HG02798 (cell line): ENCODE measurements around the gene FAM53C.
A peak's percentile ranks its signal among the peaks of the same experiment; 100 is the strongest.

Source experiments
- ATAC-seq: cut with Tn5 transposase; IDR thresholded peaks from one replicate; pipeline ENCODE4 v1.9.1; 2021; ENCODE audit warnings: mild to moderate bottlenecking; ENCODE audit not compliant: unreplicated experiment, poor library complexity

The FAM53C gene

DNA sequence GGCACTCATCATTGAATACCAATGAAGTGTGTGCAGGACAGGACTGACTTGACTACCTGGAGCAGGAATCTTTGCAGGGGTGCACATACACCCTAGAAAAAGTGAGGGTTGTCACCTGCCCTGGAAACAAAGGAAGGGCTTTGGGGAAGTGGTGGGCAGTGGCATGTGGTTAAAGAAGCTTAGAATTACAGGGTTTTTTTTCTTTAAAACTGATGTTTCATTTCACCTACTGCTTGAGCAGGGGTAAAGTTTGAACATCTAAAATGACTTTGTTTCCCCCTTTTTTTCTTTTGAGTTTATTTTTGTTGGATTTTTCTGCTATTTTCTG, 12.5 kb downstream of the FAM53C start:
- no peak for ATAC-seq

DNA sequence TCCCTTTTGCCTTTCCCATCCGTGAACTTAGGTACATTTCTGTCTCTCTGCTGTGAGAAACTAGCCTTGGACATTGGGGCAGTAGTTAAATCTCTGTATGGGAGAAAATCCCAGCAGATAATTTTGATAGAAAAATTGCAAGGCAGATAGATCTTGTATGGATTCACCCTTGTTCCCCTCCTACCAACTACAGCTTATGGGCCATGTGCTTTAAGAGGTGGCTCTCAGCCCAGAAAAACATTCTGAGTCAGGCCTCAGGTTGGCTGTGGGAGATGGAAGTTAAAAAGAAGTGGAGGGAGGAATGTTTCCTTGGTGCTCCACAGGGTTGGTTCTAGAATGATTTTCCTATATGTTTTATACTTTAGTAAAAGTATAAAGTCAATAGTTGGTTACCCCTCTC, 13.0 kb downstream of the FAM53C start:
- no peak for ATAC-seq

DNA sequence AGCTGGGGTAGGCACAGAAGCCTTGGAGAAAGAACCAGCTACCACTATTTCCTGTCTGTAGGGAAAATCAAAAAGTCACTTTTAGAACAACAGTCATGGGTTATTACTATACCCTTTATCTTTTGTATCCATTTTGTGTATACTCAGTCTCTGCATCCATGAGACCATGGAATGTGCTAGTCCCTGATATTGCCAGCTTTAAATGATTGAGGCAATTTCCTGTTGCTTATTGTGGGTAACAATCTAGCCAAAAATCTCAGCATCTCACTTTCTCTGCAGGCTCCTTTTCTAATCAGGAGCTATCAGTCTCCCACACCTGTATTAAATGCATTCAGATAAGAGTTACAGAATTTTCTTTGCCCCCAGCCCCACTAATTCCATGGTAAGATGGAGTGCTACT, 13.5 kb downstream of the FAM53C start:
- no peak for ATAC-seq

DNA sequence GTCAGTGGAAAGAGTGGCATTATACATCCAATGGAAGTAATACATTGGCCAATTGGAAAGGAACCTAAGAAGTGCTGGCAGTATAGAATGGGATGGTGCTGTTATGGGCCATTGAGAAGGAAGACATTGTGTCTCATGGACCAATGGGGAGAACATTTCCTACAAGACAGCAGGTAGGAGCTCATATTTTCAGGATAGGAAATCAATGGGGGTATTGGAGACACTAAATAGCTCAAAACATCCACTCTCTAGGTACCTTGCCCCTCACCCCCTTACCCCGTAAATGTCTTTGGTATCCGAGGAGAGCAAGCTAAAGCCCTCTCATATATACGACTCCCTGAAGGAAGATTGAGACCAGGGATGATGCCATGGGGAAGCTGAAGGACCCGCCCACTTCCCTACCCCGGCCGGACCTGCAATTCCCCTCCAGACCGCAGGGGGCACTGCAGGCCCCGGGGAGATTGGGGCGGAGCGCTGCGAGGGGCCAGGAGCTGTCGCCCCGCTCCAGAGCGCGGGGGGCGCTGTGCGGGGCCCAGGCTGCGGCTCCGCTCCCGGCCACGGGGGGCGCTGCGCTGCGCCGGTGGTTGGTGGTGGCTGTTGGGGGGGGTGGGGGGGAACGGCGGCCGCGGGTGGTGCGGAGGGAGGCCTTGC, 14.1 kb downstream of the FAM53C start, which contains the start of gene KDM3B:
Gene KDM3B (plus strand): TSS at position 615 of the 651 bp plus-strand sequence. CDS start 111 bp downstream, outside the sequence.
- ATAC-seq: peak; percentile 80

DNA sequence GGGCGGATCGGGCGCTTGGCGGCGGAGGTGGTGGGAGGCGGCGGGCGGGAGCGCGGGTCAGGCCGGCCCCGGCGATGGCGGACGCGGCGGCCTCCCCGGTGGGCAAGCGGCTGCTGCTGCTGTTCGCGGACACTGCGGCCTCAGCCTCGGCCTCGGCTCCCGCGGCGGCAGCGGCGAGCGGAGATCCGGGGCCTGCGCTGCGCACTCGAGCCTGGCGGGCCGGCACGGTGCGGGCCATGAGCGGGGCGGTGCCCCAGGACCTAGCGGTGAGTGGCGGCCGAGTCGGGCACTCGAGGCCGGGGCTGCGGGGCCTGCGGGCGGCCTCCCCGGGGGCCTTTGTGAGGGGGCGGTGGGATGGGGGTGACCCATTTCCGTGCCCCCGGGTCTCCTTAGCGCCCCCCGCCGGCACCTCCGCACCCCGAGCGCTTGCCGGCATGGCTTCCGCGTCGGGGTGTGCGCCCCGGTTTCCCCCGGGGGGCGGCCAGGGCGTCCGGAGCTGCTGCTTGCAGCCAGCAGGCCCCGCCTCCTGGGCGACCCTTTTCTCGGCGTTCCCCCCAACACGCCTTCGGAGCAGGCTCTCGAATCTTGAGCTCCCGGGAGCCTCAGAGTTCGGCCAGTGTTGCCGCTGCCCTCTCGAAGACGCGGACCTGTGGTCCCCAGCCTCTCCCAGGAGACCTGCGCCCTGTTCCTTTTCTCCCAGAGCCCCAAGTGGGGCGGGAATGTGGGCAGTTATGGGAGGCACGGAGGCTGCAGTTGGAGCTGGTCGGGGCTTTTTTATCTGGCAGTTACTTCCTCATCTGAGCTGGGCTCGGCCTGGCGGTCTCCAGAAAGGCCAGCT, 14.9 kb downstream of the FAM53C start:
- peak; percentile 50 for ATAC-seq

DNA sequence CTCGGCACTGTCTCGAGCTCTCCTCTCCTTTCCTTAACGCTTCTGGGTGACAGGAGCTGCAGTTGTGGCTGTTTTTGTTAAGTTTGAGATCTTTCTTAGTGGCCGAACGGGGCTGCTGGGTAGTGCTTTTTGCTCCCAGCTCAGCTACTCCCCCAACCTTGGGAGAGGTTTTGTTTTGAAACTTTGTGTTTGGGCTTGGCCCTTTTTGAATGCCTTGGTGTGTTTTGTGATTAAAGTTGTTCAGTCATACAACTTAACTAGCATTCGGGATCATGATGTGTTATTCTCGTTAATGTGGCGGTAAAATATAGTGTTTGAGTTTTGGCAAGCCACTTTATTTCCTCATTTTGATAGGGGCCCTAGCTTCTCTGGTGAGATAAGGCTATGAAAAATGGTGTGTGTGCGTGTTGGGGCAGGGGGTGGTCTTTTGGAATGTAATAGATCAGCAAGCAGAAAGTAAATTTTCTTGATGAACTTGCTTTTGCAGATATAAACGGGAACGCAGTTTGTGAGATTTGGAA, 15.6 kb downstream of the FAM53C start:
- ATAC-seq: no peak

DNA sequence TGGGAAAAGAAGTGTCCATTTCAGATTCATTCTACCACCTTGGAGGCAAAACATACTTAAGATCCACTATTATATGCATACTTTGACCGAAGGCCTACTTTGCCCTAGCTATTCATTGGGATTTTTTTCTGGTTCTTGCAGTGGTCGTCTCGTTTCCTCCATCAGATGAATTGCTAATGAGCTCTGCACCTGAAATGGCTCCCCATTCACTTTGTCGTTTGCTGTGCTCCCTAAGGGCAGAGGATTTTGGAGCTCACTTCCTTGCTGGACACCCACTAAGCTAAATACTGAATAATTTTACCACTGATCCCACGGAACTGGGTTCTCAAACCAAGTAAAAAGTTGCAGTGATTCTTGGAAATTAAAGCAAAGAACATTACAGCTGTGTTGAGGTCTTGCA, 16.3 kb downstream of the FAM53C start:
- ATAC-seq: no peak

DNA sequence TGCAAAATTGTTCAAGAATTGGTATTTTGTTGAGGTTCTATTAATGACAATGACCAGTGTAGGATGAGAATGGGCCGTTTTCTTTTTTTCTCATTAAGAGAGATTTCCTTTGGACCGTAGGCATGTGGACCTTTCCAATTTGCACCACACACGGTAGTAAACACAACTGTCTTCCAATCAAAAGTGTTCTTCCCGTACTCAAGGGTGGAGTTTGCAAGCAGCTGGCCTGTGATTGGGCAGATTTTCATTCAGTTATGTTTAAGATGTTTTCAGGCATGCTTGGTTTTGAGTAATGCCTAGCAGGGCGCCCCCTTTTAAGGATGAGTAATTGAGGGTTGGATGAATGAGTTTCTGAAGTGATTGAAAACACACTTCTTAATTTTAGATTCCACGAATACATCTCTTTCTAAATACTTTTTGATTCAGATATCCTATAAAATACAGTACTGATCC, 16.9 kb downstream of the FAM53C start:
- ATAC-seq: peak; percentile 32

DNA sequence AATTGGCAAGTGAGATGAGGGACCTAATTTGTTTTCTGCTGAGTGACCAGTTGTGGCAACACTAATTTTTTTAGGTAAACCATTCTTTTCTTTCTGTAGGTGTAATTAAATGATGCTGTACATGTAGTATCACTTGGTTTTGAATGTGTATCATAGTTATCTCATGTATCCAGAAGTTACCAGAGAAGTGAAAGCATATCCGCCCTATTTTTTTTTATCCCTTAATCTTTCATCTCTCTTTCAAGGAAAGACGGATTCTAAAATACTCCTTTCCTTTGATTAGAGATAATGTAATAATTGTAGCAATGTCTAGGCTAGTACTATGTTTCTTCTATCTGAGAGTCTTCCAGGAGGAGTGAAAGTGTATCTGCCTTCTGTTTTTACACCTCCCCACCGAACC, 21.6 kb downstream of the FAM53C start:
- ATAC-seq: no peak

DNA sequence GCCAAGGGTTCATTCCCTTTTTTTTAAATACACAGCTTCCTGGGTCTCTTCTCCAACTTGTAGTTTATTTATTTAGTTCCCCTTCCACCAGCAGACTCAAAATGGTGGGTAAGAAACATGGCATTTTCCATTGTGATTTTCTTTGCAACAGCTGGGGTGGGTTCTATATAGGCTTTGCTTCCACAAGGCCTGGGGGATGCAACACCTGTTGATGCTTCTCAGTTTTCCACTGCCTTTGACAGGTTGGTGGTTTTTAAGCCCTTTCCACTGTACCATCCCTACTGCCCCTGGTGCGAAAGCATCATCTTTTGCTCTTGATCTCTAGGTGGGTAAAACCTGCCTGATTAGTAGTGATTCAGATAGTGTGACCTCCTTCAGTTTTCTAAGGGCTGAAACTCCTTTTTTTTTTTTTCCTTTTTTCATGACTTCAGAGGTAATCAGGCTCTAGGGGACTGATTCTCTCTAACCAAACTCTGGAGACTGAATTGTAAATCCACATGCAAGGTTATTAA, 22.9 kb downstream of the FAM53C start:
- no peak for ATAC-seq

DNA sequence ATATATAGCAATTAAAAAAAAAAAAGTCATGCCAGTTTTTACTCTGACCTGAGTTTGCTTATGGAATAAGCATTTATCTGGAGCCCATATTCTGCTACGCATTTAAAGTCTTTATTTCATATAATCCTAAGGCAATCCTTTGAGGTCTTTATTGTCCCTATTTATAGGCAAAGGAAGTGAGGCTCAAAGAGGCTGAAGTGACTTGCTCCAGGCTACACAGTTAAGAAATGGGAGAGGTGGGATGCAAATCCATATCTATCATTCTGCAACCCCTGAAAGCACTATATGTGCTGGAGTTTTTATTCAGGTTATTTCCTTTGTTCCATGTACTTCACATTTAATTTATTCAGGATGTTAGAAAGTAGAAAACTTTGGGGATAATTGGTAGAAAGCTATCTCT, 26.5 kb downstream of the FAM53C start:
- ATAC-seq: no peak

DNA sequence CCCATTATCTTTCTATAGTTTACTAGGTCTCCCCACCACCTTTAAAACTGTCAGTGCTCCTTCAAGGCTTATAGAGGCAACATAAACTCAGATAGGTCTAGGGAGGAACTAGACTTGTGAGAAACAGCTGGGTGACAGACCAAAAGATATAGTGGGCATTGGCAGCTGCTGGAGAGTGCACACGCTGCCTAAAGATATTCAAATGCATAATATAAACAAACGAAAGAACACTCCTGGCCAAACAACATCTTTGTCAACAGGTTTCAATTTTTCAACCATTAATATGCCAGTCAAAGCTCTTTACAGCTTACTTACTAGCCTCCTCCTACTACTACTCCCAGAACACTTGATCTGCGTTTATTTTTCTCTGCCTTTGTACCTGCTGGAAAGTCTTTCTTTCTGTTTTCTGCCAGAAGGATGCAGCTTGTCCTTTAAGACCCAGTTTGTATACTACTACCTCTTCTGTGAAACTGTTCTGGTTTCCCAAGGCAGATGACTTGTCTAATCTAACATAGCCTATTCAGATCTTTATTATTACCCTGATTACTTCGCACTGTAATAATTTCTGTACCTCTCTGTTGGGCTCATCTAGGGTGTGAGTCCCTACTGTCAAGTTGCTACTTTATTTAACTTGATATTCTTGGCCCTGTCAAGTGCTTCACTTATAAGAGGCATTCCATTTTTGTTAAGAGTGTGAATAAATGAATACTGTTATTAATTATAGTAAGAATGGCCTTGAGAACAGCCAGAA, 28.7 kb downstream of the FAM53C start:
- ATAC-seq: no peak

DNA sequence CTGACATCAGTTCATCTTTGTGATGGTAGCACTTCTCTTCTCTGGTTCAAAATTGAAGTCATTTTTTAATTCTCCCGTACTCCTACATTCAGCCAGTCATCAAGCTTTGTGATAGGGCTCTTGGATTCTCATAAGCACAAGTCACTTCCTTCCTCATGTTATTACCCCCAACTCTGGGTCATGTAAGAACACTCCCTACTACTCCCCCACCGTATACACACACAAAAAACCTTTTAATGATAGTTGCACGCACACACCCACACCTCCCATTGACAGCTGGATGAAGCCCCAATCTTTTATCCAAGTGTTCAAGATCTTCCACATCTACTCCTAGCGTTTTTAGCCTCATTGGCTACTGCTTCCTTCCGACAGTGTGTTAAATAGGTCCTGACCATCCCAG, 31.2 kb downstream of the FAM53C start:
- ATAC-seq: no peak

DNA sequence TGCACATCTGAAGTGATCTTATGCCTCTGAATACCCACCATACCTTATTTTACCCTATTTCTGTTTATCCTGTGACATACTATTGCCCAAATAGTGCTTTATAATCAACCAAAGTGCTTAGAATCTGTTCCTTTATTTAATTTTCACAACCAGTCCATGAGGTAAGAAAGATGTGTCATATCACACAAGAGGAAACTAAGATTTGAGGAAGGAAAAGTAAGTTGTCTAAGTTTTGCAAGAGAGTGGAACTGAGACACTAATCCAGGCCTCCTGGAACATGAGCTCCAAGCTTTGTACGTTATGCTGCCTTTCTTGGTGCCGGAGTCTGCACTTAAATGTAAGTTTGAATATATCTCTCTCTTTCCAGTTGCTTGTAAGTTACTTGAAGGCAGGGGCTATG, 31.6 kb downstream of the FAM53C start:
- no peak for ATAC-seq

DNA sequence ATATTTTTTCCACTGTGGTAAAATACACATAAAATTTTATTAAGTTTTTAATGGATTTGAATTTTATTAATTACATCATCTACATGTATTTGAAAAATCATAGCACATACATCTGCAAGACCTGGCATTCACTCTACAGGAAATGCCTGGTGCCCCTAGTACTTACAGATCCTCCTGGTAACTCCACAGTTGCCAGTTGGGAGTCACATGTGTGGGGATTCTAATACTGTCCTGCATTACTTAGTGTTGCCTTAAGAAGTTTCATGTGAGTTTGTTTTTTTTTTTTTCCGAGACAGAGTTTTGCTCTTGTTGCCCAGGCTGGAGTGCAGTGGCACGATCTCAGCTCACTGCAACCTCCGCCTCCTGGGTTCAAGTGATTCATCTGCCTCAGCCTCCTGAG, 32.5 kb downstream of the FAM53C start:
- ATAC-seq: no peak

DNA sequence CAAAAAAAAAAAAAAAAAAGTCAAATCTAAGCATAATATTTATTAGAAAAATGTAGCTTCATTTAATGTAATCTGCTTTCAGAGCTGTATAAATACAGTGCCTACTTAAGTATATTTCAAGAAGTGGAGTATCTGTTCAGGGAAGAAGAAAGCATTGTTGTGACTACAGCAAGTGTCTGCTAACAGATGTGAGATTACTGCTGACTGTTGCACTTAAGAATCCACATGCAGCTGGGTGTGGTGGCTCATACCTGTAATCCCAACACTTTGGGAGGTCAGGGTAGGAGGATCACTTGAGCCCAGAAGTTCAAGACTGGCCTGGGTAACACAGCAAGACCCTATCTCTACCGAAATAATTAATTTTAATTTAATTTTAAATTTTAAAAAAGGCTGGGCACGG, 33.4 kb downstream of the FAM53C start:
- no peak for ATAC-seq

DNA sequence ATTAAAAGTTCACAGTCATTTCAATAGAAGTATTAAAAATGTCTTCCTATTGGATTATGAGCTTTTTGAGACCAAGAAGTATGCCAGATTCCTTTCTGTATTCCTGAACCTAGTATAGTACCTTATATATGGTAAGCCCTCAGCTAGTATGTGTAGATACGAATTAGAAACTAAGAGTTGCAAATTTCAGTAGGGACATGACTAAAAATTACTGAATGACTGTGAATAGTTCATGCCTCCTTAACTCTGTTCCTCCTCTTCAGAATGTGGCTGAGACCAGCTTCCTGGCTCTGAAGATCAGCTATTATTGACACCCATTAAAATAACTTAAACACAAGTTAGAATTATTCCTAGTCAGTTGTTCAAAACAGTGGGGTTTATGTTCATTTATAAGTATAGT, 34.2 kb downstream of the FAM53C start:
- ATAC-seq: no peak

DNA sequence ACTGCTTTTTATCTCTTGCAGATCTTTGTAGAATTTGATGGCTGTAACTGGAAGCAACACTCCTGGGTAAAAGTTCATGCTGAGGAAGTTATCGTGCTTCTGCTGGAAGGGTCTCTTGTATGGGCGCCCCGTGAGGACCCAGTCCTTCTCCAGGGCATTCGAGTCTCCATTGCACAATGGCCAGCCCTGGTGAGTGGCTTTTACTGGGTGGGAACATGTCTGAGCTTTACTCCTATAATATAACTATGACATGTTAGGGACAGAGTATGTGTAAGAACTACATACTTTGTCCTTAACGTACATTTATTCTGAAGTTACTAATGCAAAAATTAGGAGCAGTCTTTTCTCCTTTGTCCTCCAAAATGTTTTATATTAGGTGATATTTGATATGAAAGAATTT, 34.6 kb downstream of the FAM53C start:
- no peak for ATAC-seq

DNA sequence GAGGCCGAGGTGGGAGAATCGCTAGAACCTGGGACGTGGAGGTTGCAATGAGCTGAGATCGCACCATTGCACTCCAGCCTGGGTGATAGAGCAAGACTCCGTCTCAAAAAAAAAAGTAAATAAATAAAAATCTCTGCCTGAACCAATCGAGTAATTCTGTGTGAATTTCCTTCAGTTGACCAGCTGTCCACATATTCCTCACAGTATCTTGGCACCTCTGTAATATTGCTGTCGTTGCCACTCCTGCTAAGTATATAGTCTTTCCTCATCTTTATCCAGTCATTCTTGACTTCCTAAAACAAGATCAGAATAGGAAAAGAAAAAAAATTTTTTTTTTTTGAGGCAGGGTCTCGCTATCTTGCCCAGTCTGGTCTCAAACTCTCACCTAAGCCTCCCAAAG, 44.3 kb downstream of the FAM53C start:
- ATAC-seq: no peak

DNA sequence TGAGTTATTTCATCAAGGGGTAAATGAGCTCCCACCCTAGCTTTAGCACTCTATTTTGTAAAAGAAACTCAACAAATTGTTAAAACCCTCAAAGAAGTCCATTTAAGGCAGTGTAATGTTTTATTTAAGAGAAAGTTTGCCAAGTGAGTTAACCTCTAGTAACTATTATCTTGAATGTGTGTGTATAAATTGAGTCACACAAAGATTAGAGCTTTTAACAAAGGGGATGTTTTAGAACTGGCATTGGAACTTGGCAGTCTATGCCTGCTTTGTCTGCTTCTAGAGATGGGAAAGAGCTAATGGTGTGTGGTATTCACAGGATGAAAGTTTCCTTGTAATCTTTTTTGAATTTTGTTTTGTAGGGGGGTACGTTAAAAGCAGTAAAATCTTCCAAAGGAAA, 47.6 kb downstream of the FAM53C start:
- ATAC-seq: no peak

DNA sequence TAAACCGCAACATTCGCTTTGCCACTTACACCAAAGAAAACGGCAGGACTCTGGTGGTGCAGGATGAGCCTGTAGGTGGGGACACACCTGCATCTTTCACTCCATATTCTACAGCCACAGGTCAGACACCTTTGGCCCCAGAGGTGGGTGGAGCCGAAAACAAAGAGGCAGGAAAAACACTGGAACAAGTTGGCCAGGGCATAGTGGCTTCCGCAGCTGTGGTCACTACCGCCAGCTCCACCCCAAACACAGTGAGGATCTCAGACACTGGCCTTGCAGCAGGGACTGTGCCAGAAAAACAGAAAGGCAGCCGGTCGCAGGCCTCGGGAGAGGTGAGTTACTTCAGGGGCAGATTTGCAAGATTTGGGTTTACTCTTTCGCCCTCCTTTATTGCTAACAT, 48.2 kb downstream of the FAM53C start:
- ATAC-seq: no peak
